HG03439 (cell line): ENCODE results near the gene RHBDF1.
A peak's percentile ranks its signal among the peaks of the same experiment; 100 is the strongest.
"Not testable (repeated sequence)": the region's sequence is repeated elsewhere in the genome, so short reads cannot be mapped to it uniquely, and the experiment has no call there.

Experiments used
- ATAC-seq: cut with Tn5 transposase; IDR thresholded peaks from one replicate; pipeline ENCODE4 v1.9.1; 2021; ENCODE audit warnings: mild to moderate bottlenecking, moderate library complexity; ENCODE audit not compliant: unreplicated experiment

RHBDF1 gene

DNA sequence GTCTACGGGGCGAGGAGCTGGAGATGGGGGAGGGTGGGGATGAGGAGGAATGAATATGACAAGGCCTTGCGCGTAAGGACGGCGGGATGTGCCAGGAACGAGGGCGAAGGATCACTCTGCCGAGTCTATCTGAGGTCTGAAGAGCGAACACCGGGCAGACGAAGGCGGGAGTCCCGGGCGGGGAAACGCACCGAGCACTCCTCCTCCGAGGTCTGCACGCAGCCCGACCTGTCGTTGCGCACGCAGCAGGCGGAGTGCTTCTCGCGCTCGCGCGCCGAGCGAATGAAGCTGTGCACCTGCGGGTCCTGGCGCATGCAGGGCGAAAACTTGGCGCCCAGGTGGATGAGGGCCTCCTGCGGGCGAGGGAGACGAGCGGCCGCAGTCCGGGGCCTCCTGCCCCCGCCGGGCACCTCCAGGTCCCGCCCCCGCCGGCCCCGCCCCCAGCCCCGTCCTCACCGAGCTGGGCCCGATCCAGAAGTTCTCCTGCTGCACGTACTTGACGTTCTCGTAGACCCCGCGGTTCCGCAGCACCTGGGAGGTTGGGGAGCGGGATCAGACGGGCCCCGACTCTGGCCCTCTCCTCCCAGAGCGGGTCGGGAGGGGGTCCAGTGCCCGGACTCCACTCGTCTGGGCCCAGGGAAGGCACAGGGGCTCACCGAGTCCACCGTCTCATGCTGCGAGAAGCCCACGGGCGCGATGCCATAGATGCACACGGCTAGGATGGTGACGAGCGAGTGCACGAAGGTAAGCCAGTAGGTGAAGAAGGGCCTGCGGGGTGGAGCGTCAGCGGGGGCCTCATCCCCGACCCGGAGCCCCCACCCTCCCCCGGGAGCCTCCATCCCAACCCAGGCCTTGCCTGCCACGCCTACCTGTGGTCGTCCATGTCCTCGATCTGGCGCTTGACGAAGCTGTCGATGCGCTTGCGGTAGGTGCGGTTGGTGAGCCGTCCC, 11.2 kb downstream of the RHBDF1 start:
- no peak for ATAC-seq

GRCh38 chr16:60166-60565, 12.3 kb downstream of the RHBDF1 start:
- ATAC-seq = no peak

DNA sequence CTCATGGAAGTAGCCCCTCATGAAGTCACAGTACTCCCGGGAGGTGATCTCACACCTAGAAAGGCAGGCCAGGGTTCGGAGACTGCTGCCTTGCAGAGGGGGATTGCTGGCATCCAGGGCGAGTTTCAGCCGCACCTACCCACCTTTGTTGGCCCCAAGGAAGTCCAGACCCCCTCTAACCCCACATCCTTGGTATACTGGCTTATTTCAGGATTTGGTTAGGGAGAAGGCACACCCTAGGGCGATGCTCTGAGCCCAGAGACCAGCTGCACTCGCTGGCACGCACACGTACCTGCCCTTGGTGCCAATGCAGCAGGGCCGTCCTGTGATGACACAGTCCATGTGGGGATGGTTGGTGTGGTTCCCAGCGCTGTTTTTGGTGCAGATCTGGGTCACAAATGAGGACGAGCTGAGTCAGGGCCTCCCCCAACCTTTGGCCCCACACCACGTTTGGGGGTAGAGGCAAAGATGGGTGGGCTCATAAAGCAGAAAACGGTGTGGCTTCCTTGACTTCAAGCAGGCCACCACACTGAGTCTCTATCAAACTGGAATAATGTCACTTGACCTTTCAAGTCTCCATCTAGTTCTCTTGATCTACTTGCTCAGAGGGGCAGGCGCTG, 12.9 kb downstream of the RHBDF1 start:
- ATAC-seq = no peak

DNA sequence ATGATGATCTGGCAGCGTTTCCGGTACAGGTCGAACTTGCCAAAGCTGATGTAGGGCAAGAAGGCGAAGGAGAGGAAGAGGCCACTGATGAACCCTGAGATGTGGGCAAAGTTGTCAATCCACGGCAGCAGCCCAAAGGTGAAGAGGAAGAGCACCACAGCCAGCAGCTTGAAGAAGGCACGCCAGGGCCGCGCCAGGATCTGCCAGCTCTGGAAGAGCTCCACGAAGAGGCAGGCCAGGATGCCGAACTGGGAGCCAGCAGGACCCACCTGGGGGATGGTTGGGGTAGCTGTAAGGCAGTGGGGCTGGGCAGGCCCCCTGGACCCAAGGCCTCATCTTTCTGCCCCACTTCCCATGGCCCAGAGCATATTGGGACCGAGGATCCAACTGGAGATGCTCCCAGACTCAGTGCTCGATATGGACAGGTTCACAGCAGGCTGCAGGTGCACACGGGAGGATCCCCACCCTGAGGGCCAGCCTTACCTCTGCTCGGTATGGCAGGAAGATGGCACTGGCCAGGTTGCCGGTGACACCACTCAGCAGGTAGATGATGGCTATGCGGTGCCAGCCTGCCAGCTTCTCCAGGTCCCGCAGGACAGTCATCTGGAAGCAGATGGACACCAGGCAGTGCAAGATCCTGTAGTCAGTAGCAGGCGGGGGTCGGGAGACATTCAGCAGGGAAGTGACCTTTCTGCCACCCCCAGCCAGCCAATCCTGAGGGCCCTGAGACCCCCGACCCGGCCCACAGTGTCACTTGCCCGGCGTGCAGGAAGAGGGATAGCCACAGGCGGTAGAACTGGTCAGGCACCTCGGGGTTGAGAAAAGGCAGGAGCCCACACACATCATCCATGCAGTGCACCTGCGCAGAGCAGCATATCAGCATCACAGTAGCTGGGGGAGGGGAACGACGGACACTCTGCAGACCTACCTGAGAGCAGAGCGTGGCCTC, 13.7 kb downstream of the RHBDF1 start:
- no peak for ATAC-seq

- no peak for ATAC-seq
Observed at GRCh38 chr16:57711-58110, 14.7 kb downstream of the RHBDF1 start.

GRCh38 chr16:56231-56927, 16.1 kb downstream of the RHBDF1 start:
- ATAC-seq = no peak

- no peak for ATAC-seq
Observed at GRCh38 chr16:55571-56136, 16.8 kb downstream of the RHBDF1 start.

DNA sequence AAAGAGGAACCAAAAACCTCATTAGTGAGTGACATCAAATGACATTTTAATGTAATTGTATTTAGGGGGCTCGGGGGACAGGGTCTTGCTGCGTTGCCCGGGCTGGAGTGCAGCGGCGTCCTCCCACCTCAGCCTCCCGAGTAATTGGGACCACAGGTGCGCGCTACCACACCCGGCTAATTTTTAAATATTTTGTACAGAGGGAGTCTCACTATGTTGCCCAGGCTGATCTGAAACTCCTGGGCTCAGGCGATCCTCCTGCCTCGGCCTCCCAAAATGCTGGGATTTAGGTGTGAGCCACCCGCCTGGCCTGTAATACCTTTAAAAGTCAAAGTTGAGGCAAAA, 18.2 kb downstream of the RHBDF1 start:
- no peak for ATAC-seq

DNA sequence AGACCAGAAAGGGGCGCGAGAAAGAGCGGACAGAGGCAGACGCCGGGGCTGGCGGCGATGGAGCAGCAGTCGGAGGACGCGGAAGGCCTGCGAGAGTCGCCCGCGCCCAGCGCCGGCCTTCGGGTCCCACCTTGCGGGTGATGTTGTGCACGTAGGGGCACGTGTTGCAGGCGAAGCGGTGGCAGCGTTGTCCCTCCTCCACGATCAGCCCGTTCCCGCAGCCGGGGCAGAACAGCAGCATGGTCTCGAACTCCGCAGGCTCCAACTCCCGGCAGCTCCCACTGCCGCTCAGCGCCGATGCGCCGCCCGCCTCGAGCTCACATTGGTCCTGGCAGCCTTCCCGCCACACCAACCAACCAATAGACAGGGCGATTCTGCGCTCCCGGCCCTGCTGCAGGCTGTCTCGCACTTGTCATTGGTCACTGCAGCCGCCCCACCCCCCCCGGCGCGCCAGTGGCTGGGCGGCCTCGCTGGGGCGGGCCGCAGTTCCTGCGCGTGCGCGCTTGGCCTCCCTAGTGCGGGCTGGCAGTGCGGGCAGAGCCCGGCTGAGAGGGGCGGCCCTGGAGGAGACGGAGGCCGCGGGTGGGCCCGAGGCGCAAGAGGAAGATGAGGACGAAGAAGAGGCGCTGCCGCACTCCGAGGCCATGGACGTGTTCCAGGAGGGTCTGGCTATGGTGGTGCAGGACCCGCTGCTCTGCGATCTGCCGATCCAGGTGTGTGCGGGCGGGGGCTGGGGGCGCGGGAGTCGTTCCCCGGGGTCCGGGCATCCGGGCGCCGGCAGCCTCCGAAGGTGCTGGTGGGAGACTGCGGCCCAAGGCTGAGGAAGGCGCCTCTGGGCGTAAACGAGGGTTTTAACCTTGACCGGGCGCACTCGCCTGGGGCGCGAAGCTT, 18.8 kb downstream of the RHBDF1 start, which contains the start of the genes POLR3K and SNRNP25:
Gene POLR3K (minus strand): TSS at position 263 of the 891 bp plus-strand sequence. CDS start 22 bp downstream, at position 241.
Gene SNRNP25 (plus strand): TSS at position 483 of the 891 bp plus-strand sequence. CDS start 189 bp downstream, at position 672.
- peak; percentile 92 for ATAC-seq

GRCh38 chr16:50769-51591, 21.5 kb downstream of the RHBDF1 start:
- no peak for ATAC-seq

- no peak for ATAC-seq
Observed at GRCh38 chr16:47234-47633, 25.2 kb downstream of the RHBDF1 start.

GRCh38 chr16:46510-46909, 25.9 kb downstream of the RHBDF1 start:
- ATAC-seq = not testable (repeated sequence)

DNA sequence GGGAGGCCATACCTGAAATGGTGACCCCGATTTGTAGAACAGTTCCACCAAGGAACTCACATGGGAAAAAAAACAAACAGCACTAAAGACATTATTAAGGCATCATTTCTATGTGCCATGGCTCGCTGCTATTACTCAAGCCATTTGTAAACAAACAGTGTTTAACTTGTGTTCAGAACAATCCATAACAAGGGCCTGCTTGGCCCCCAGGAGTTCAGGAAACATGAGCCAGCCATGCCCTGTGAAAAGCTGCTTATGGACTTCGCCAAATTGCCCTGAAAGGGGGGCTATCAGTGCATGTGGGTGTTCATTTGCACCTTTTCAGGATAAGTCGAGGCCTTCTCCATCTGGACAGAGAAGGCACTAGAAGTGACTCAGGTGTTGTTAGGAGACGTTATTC, 27.0 kb downstream of the RHBDF1 start:
- no peak for ATAC-seq

DNA sequence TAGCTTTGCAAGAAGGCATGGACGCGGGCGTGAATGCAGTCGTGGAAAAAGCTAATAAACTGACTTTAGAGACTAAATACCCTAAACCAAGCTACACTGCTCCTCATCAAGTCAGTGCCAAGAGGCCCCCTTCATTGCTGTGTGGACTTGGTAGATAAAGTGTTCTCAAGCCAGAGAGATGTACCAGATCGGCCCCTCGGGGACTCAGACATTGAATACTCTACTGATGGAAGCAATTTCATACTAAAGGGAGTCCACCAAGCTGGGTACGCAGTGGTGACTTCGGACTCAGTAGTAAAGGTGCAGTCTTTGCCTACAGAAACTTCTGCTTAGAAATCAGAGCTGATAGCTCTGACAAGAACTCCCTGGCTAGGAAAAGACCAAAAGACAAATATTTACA, 27.8 kb downstream of the RHBDF1 start:
- no peak for ATAC-seq

GRCh38 chr16:43294-43693, 29.1 kb downstream of the RHBDF1 start:
- ATAC-seq = no peak

- ATAC-seq = no peak
Observed at GRCh38 chr16:42691-43090, 29.7 kb downstream of the RHBDF1 start.

GRCh38 chr16:42069-42457, 30.4 kb downstream of the RHBDF1 start:
- ATAC-seq = no peak

- no peak for ATAC-seq
Observed at GRCh38 chr16:41439-42068, 30.9 kb downstream of the RHBDF1 start.
